GM18507 (cell line): ENCODE data around the gene TBC1D10A.

Source experiments
- DNase-seq: peaks from one replicate; pipeline ENCODE4 v3.0.0; 2011; ENCODE audit warnings: low read depth; ENCODE audit not compliant: insufficient read length; ENCODE audit errors: extremely low spot score
- FAIRE-seq: peaks from 2 replicates; lab custom pipeline; 2011; peaks lifted over from hg19 to GRCh38; lab: Jason Lieb, UNC

TBC1D10A gene

GRCh38 chr22:30325065-30325720 lies 1.5 kb downstream of the TBC1D10A start:
- DNase-seq (no peak), FAIRE-seq (no peak)

- DNase-seq: no peak
- FAIRE-seq: peak; percentile 15
Measured at GRCh38 chr22:30324014-30324730, 2.6 kb downstream of the TBC1D10A start.

GRCh38 chr22:30323246-30323645 lies 3.5 kb downstream of the TBC1D10A start:
- no peak for FAIRE-seq
- no peak for DNase-seq

GRCh38 chr22:30321461-30321860 lies 5.3 kb downstream of the TBC1D10A start:
- no peak for DNase-seq
- no peak for FAIRE-seq

GRCh38 chr22:30320021-30320556 lies 6.7 kb downstream of the TBC1D10A start:
- FAIRE-seq (no peak), DNase-seq (no peak)

- no peak for DNase-seq
- FAIRE-seq: no peak
Measured at GRCh38 chr22:30318799-30319419, 7.8 kb downstream of the TBC1D10A start.

GRCh38 chr22:30317778-30318177 lies 9.0 kb downstream of the TBC1D10A start:
- DNase-seq (no peak), FAIRE-seq (no peak)

- no peak for FAIRE-seq
- DNase-seq: no peak
Measured at GRCh38 chr22:30315962-30316576, 10.7 kb downstream of the TBC1D10A start.

- peak; percentile 81 for FAIRE-seq
- no peak for DNase-seq
Measured at GRCh38 chr22:30314915-30315314, 11.8 kb downstream of the TBC1D10A start.

- DNase-seq (no peak), FAIRE-seq (no peak)
Measured at GRCh38 chr22:30313527-30314363, 13.0 kb downstream of the TBC1D10A start.

- DNase-seq (no peak), FAIRE-seq (no peak)
Measured at GRCh38 chr22:30312053-30312452, 14.7 kb downstream of the TBC1D10A start.

GRCh38 chr22:30310881-30311771 lies 15.6 kb downstream of the TBC1D10A start:
- FAIRE-seq (no peak), DNase-seq (no peak)

- DNase-seq (no peak), FAIRE-seq (peak; percentile 88)
Measured at GRCh38 chr22:30309951-30310741, 16.6 kb downstream of the TBC1D10A start.

GRCh38 chr22:30308518-30309230 lies 18.1 kb downstream of the TBC1D10A start:
- no peak for DNase-seq
- peak; percentile 90 for FAIRE-seq

GRCh38 chr22:30308093-30308492 lies 18.6 kb downstream of the TBC1D10A start:
- DNase-seq (no peak), FAIRE-seq (no peak)

GRCh38 chr22:30307041-30307574 lies 19.6 kb downstream of the TBC1D10A start:
- DNase-seq (no peak), FAIRE-seq (no peak)

- FAIRE-seq (no peak), DNase-seq (no peak)
Measured at GRCh38 chr22:30306627-30307011, 20.1 kb downstream of the TBC1D10A start.
